BLaER1 (cell line): ENCODE measurements around the gene TMEM131.

Source experiments
- H3K27ac ChIP-seq: shearing (Covaris generic); formaldehyde crosslinking; 2 replicates; pipeline ENCODE4 v1.8.1; 2022
- H3K27me3 ChIP-seq: shearing (Covaris generic); formaldehyde crosslinking; 2 replicates; pipeline ENCODE4 v1.8.1; 2022
- H3K36me3 ChIP-seq: shearing (Covaris generic); formaldehyde crosslinking; 2 replicates; pipeline ENCODE4 v1.8.1; 2022
- H3K4me1 ChIP-seq: shearing (Covaris generic); formaldehyde crosslinking; 2 replicates; pipeline ENCODE4 v1.8.1; 2022
- H3K4me2 ChIP-seq: shearing (Covaris generic); formaldehyde crosslinking; 2 replicates; pipeline ENCODE4 v1.8.1; 2022
- H3K4me3 ChIP-seq: shearing (Covaris generic); formaldehyde crosslinking; 2 replicates; pipeline ENCODE4 v1.8.1; 2022
- H3K9ac ChIP-seq: shearing (Covaris generic); formaldehyde crosslinking; 2 replicates; pipeline ENCODE4 v1.8.1; 2022
- H3K9me3 ChIP-seq: shearing (Covaris generic); formaldehyde crosslinking; 2 replicates; pipeline ENCODE4 v1.8.1; 2022
- H4K20me1 ChIP-seq: shearing (Covaris generic); formaldehyde crosslinking; 2 replicates; pipeline ENCODE4 v1.8.1; 2022
- Cebpa-rat ChIP-seq: shearing (Covaris generic); IDR thresholded peaks from 2 replicates; pipeline ENCODE4 v1.8.1; 2022

The TMEM131 gene

DNA sequence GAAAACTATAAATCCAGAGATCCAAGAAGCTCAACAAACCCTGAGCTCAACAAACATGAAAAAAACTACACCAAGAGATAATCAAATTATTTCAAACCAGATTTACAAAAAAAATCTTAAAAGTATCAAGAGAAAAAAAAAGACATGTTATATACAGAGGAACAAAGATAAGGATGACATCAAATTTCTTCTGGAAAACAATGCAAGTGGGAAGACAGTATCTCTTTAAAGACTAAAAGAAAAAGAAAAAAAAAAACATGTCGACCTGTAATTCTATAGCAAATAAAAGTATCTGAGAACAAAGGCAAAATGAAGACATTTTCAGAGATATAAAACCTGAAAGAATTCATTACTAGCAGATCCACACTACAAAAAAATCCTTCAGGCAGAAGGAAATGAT is 21.3 kb downstream of the TMEM131 start:
- peaks cover 31% of the 10 kb centered on the region for H3K36me3 ChIP-seq
- peaks cover 55% of the 10 kb centered on the region for H3K9me3 ChIP-seq
- peaks cover 25% of the 10 kb centered on the region; the same call in 1 of the 2 replicates for H4K20me1 ChIP-seq
- H3K4me2 ChIP-seq: no peak overlapping the region
- H3K9ac ChIP-seq: no peak overlapping the region
- H3K4me1 ChIP-seq: no peaks in the 10 kb centered on the region
- H3K27me3 ChIP-seq: no peaks in the 10 kb centered on the region
- no peak overlapping the region for H3K4me3 ChIP-seq
- no peak for TF ChIP-seq Cebpa-rat
- H3K27ac ChIP-seq: no peak overlapping the region

DNA sequence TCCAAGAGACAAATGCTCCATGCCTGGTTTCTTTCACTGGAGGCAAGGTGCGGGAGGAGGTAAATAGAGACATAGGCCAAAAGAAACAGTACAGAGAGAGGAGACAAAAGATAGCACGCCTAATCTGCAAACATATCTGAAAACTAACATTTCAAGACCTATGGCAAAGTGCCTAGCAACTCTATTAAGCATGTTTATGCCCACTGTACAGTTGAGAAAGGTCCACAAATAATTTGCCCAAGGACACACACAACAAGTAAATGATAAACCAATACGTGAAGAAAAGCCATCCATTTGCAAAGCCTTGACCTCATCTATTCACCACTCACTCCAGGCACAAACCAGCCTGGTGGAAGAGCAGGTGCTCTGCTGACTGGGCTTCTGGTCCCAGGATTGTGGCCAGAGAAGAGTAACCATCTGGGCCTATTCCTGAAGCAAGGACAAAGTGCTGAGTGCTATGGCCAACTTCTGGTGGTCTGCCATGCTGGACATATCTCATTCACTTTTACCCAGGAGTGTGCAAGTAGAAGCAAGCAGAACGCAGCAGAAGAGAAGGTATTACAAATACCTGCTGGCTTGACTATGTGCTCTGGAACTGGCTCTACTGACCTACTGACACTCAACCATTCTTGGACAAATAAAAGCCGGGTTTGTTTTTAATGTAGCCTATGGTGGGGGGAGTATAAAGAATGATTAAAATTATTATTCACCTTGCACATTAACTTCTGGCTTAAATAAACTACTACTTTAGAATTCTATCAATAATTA is 25.3 kb downstream of the TMEM131 start:
- no peak overlapping the region for H3K4me3 ChIP-seq
- H3K9me3 ChIP-seq: peaks cover 28% of the 10 kb centered on the region
- H3K4me1 ChIP-seq: no peaks in the 10 kb centered on the region
- H4K20me1 ChIP-seq: peaks cover 65% of the 10 kb centered on the region
- no peak for TF ChIP-seq Cebpa-rat
- peaks cover 14% of the 10 kb centered on the region for H3K36me3 ChIP-seq
- no peaks in the 10 kb centered on the region for H3K27me3 ChIP-seq
- H3K4me2 ChIP-seq: no peak overlapping the region
- H3K9ac ChIP-seq: no peak overlapping the region
- H3K27ac ChIP-seq: no peak overlapping the region

DNA sequence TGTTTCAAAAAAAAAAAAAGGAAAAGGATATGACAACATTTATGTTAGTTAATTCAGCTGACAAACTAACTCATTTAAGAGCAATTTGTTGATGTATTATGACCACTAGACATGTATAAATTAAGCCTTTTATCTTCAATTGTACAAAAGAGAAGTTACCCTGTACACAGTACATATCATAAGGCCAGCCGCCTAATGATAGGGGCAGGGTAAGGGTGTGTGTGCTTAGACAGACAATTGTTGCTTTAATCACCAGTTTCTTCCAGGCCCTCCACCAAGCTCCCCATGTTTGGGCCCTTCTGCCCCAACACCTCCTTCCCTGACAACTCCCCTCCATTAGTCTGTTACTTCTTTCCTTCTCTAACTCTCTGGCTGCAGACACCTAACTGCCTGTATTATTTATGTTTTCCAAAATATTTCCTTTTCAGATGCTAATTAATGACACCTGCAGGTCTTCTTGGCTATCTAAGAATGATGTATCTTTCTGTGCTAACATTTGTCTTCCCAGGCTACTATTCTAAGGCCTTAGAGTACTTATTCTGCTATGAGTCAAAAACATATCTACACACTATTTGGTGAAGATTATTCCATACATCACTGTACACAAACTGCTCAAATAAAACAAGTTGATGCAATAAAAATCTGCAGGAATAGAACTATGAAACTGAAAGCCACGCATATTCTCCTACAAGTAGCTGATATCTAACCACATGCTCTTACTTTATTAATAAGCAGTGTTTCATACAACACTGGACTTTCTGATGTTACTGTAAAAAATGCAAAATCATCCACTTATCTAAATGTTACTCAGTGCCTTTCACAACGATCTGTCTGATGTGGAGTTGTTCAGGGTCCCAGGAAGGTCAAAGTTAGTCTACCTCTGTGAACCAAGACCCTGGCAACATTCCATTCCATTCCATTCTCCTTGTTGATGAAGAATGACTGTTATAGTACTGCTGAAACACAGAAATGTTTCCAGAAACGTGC is 26.4 kb downstream of the TMEM131 start:
- Histone ChIP-seq H3K27ac (no peak overlapping the region), H3K9ac (no peak overlapping the region), H3K4me1 (no peaks in the 10 kb centered on the region), H3K9me3 (peaks cover 20% of the 10 kb centered on the region), H3K27me3 (no peaks in the 10 kb centered on the region), H4K20me1 (peaks cover 76% of the 10 kb centered on the region), H3K4me3 (no peak overlapping the region), H3K4me2 (no peak overlapping the region), H3K36me3 (peaks cover 14% of the 10 kb centered on the region)
- TF ChIP-seq Cebpa-rat: no peak

DNA sequence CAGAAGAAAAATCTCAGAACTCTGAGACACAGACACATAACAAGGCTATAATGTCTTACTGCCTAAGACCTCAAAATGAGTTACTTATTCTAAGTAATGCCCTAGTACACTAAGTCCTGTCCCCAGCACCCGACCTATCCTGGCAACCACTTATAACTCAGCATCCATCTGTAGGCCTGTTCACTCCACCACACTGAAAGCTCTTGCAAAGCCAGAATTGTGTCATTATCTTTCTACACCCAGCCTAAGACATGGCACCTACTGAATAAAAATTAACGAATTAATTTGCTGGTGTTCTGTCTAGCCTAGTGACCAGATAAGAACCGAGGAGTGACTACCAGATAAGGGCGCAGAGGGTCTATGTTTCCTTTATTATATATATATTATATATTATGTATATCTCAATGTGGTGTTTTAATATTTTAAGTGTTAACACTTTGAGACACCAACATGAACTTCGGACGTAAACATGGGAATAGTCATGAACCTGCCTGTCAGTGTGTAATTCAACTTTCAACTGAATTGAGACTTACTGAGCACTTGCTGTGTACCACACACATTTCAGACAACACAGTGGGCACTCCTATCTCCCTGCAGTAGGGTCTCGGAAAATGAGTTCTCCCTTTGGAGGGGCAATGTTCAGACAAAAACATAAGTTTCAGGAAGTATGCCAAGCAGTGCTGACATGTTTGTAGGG is 27.7 kb downstream of the TMEM131 start:
- Histone ChIP-seq H3K27ac (no peak overlapping the region), H3K4me3 (no peak overlapping the region), H3K27me3 (no peaks in the 10 kb centered on the region), H3K4me2 (no peak overlapping the region), H3K36me3 (peaks cover 5% of the 10 kb centered on the region), H3K4me1 (no peaks in the 10 kb centered on the region), H4K20me1 (peaks cover 81% of the 10 kb centered on the region), H3K9me3 (peaks cover 7% of the 10 kb centered on the region), H3K9ac (no peak overlapping the region)
- no peak for TF ChIP-seq Cebpa-rat

DNA sequence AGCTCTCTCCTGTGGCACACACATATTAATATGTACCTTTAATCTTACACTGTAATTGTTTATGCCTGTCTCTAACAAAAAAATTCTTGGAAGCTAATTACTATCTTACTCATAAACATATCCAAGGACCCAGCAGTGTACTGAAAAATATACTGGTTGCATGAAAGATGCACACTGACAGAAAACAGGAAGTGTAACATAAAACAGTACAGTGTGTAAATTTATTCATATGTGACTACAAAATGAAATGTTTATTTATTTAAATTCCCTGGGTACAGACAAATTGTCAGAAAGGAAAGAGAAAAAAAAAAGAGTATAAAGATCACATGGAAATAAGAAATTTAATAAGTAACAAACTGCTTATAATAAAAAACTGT is 28.5 kb downstream of the TMEM131 start:
- Histone ChIP-seq H3K4me2 (no peak overlapping the region), H3K36me3 (peaks cover 5% of the 10 kb centered on the region; the same call in 1 of the 2 replicates), H4K20me1 (peaks cover 86% of the 10 kb centered on the region), H3K27ac (no peak overlapping the region), H3K4me1 (no peaks in the 10 kb centered on the region), H3K9me3 (peaks cover 5% of the 10 kb centered on the region; the same call in 1 of the 2 replicates), H3K9ac (no peak overlapping the region), H3K4me3 (no peak overlapping the region), H3K27me3 (no peaks in the 10 kb centered on the region)
- TF ChIP-seq Cebpa-rat: no peak

DNA sequence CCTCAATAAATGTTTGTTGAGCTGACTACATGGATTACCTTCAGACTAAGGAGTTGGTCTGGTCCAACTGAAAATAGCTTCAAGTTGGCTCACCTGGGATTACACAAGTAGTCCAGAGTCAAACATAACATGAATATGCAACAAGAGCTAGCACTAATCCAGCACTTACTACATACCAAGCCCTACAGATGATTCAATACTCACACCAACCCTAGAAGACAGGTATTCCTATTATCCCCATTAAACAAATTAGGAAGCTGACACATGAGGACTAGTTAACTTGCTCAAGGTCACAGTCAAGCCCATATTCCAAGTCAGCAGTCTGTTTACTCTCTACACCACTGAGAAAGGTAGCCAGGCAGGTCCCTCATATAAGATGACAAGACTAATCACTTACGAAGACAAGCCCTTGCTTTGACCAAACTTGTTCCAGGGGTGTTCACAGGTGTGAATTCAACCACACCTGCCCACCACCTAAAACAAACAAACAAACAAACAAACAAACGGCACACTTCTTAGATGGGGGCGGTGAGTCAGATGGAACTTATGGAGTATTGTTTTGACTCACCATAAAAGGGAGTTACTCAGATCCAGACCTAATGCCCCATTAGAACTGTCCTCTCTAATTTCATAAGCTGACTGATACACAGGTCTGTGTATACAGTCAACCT is 29.1 kb downstream of the TMEM131 start:
- H3K27me3 ChIP-seq: no peaks in the 10 kb centered on the region
- no peak for TF ChIP-seq Cebpa-rat
- no peaks in the 10 kb centered on the region for H3K4me1 ChIP-seq
- H3K9ac ChIP-seq: no peak overlapping the region
- H4K20me1 ChIP-seq: peaks cover 82% of the 10 kb centered on the region
- H3K36me3 ChIP-seq: peaks cover 5% of the 10 kb centered on the region; the same call in 1 of the 2 replicates
- no peak overlapping the region for H3K27ac ChIP-seq
- H3K4me2 ChIP-seq: no peak overlapping the region
- H3K9me3 ChIP-seq: peaks cover 10% of the 10 kb centered on the region
- no peak overlapping the region for H3K4me3 ChIP-seq

DNA sequence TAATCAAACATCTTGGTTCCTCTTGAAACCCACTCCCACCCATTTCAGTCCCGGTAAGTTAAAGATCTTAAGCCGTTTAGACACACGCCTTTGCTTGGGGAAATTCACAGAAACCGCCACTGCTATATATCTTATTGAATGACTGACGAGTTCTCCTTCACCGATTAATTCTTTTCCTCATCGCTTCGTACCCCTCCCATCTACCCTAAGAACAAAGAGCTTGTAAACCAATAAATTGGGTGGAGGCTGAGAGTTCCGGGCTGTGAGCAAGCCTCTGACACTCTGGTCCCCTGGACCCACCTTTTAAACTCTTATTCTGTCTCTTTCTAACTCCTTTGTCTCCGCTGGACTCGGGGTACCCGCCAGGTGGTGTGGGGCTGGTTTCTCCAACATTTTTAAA is 30.6 kb downstream of the TMEM131 start:
- H4K20me1 ChIP-seq: peaks cover 74% of the 10 kb centered on the region

DNA sequence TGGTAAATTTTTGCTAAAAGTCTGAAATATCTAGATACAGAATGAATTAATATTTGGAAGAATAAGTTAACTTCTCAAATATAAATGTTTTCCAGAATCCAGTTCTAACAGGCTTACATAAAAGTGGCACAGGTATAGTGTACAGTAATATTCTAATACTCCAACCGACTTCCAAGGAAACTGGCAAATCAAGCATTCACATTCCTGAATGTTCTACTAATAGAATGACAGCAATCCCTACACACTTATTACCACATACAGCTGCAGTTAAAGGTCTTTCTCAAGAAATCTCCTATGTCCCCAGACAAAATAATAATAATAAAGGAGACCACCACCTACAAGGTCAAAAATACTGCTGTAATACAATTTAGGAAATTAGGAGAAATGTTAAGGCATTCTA is 31.9 kb downstream of the TMEM131 start:
- H3K4me1 ChIP-seq: no peaks in the 10 kb centered on the region
- TF ChIP-seq Cebpa-rat: no peak
- peaks cover 74% of the 10 kb centered on the region for H4K20me1 ChIP-seq

More for the DNA sequence above, 30.6 kb downstream of the TMEM131 start:
- Histone ChIP-seq H3K9me3 (peaks cover 10% of the 10 kb centered on the region), H3K4me2 (no peak overlapping the region), H3K4me3 (no peak overlapping the region), H3K27ac (no peak overlapping the region), H3K36me3 (no peaks in the 10 kb centered on the region), H3K27me3 (no peaks in the 10 kb centered on the region), H3K4me1 (no peaks in the 10 kb centered on the region), H3K9ac (no peak overlapping the region)
- no peak for TF ChIP-seq Cebpa-rat

DNA sequence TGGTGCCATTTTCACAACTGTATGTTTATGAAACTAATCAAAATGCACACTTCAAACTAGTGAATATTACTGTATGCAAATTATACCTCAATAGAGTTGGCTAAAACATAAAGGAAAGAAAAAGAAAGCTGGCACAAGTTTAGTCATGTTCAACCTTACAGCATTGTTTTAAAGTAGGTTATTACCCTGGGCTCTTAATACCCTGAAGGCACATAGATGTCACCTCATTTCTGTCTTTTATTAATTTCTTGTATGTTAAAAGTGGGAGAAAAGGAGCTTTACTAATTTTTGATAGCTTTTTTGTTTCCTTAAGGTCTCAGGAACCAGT is 32.7 kb downstream of the TMEM131 start:
- no peak overlapping the region for H3K9ac ChIP-seq
- no peaks in the 10 kb centered on the region for H3K27me3 ChIP-seq
- H3K4me3 ChIP-seq: no peak overlapping the region
- H4K20me1 ChIP-seq: peaks cover 74% of the 10 kb centered on the region
- H3K27ac ChIP-seq: no peak overlapping the region
- no peak for TF ChIP-seq Cebpa-rat
- peaks cover 10% of the 10 kb centered on the region for H3K9me3 ChIP-seq
- peaks cover 7% of the 10 kb centered on the region; the same call in 1 of the 2 replicates for H3K4me1 ChIP-seq
- no peak overlapping the region for H3K4me2 ChIP-seq
- H3K36me3 ChIP-seq: no peaks in the 10 kb centered on the region

More for the DNA sequence above, 31.9 kb downstream of the TMEM131 start:
- Histone ChIP-seq H3K4me2 (no peak overlapping the region), H3K4me3 (no peak overlapping the region), H3K9me3 (peaks cover 10% of the 10 kb centered on the region), H3K36me3 (no peaks in the 10 kb centered on the region), H3K27ac (no peak overlapping the region), H3K9ac (no peak overlapping the region), H3K27me3 (no peaks in the 10 kb centered on the region)
